GM19452 (cell line): ENCODE results near the gene UGGT2.

ENCODE experiments used
- ATAC-seq: cut with Tn5 transposase; IDR thresholded peaks from one replicate; pipeline ENCODE4 v1.9.1; 2021; ENCODE audit not compliant: unreplicated experiment

The UGGT2 gene

DNA sequence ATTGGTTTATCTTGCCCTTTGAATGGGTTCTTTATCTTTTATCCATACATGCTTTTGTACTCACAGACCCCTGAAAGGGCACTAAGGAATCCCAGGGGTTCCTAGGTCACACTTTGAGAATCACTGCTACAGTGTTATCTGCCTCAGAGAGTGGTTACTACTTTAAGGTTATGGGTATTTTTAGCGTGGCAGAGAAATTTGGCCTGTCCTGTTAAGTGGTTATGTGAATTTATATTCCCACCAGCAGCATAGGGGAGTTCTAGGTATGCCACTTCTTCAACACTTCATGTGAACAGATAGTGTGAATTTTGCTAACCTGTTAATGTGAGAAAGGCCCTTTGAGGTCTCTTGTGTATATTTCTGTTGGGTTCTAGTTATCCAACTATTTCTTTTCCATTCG lies 300.5 kb downstream of the UGGT2 start:
- ATAC-seq = no peak
